ENCODE measurements around the gene SSBP3. TPM values are rescaled to one million over a fixed set of nuclear protein-coding genes. Genes with fewer than 3 reads are reported as not detected.
A peak's percentile ranks its signal among the peaks of the same experiment; 100 is the strongest.

The SSBP3 gene
- total and polyA plus RNA-seq, 9 of the 15 experiments (the other 6 are each of a cell fraction or from before 2014, with no cell fraction given), result 8.7 to 108 (median 33.8) TPM

DNA sequence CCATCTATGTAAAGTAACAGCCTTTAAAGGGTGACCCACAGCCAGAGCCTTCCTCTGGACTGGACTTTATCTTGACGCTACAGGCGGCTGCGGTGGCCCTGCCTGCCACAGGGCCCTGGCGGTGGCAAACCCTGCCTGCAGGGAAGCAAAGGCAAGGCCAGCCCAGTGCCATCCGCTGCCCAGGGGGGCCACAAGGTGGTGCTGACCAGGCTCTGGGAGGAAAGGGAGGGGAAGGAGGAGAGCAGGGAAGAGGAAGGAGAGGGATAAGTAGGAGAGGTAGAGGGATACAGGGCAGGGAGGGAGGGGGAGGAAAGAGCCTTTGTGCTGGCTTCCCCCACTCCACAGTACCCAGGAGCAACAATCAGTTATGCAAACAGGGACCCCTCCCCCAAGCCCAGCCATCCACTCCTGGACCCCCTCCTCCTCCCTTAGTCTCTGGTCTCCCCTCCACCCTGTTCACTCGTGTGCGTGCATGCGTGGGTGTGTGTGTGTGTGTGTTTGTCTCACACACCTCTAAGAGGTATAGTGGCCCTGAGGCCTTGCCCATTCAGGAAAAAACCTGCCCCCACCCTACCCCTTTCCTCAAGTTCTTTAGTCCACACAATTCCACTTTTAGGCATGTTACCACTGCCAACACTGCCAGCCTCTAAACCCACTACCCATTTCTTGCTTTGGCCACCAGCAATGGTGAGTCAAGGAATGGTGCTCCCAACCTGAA lies 30.3 kb downstream of the SSBP3 start (continued):
- TF ChIP-seq HNRNPL (IDR thresholded peaks at IDR 0.05; ENCODE audit: low read depth, low read length), result peak; percentile 93
- TF ChIP-seq, protein P1, sequence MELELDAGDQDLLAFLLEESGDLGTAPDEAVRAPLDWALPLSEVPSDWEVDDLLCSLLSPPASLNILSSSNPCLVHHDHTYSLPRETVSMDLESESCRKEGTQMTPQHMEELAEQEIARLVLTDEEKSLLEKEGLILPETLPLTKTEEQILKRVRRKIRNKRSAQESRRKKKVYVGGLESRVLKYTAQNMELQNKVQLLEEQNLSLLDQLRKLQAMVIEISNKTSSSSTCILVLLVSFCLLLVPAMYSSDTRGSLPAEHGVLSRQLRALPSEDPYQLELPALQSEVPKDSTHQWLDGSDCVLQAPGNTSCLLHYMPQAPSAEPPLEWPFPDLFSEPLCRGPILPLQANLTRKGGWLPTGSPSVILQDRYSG (tag; conservative IDR thresholded peaks at IDR 0.05; ENCODE audit: low read depth), result peak; percentile 58
- TF ChIP-seq, protein P2, sequence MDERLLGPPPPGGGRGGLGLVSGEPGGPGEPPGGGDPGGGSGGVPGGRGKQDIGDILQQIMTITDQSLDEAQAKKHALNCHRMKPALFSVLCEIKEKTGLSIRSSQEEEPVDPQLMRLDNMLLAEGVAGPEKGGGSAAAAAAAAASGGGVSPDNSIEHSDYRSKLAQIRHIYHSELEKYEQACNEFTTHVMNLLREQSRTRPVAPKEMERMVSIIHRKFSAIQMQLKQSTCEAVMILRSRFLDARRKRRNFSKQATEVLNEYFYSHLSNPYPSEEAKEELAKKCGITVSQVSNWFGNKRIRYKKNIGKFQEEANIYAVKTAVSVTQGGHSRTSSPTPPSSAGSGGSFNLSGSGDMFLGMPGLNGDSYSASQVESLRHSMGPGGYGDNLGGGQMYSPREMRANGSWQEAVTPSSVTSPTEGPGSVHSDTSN (CRISPR knock-in tag; IDR thresholded peaks at IDR 0.05; ENCODE audit: low read depth), result no peak
- TF ChIP-seq, protein P2 (tag; conservative IDR thresholded peaks at IDR 0.05; ENCODE audit: low read depth), result no peak
- no peak for TF ChIP-seq SAFB2 (IDR thresholded peaks at IDR 0.05; ENCODE audit: borderline replicate concordance, low read depth, low read length, severe bottlenecking)
- TF ChIP-seq RBM17 (IDR thresholded peaks at IDR 0.05; ENCODE audit: borderline replicate concordance, low read depth, low read length), result no peak
- no peak for TF ChIP-seq SUPT5H (IDR thresholded peaks at IDR 0.05)
- TF ChIP-seq, protein P3, sequence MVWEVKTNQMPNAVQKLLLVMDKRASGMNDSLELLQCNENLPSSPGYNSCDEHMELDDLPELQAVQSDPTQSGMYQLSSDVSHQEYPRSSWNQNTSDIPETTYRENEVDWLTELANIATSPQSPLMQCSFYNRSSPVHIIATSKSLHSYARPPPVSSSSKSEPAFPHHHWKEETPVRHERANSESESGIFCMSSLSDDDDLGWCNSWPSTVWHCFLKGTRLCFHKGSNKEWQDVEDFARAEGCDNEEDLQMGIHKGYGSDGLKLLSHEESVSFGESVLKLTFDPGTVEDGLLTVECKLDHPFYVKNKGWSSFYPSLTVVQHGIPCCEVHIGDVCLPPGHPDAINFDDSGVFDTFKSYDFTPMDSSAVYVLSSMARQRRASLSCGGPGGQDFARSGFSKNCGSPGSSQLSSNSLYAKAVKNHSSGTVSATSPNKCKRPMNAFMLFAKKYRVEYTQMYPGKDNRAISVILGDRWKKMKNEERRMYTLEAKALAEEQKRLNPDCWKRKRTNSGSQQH (CRISPR knock-in tag; IDR thresholded peaks at IDR 0.05), result peak; percentile 87; the same call in 1 of the 2 replicates
- TF ChIP-seq BCOR (IDR thresholded peaks at IDR 0.05), result peak; percentile 44; the same call in 1 of the 2 replicates
- TF ChIP-seq, protein P4, sequence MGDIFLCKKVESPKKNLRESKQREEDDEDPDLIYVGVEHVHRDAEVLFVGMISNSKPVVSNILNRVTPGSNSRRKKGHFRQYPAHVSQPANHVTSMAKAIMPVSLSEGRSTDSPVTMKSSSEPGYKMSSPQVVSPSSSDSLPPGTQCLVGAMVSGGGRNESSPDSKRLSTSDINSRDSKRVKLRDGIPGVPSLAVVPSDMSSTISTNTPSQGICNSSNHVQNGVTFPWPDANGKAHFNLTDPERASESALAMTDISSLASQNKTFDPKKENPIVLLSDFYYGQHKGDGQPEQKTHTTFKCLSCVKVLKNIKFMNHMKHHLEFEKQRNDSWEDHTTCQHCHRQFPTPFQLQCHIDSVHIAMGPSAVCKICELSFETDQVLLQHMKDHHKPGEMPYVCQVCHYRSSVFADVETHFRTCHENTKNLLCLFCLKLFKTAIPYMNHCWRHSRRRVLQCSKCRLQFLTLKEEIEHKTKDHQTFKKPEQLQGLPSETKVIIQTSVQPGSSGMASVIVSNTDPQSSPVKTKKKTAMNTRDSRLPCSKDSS (IDR thresholded peaks at IDR 0.05; ENCODE audit: low read depth, partially characterized antibody), result no peak
- TF ChIP-seq CBFA2T2 (conservative IDR thresholded peaks at IDR 0.05), result peak; percentile 30
- 0 out of 2 replicates have a peak, but pooled peaks have one; percentile 68 for TF ChIP-seq ZNF583 (CRISPR knock-in tag; IDR thresholded peaks at IDR 0.05)
- TF ChIP-seq, protein P5, sequence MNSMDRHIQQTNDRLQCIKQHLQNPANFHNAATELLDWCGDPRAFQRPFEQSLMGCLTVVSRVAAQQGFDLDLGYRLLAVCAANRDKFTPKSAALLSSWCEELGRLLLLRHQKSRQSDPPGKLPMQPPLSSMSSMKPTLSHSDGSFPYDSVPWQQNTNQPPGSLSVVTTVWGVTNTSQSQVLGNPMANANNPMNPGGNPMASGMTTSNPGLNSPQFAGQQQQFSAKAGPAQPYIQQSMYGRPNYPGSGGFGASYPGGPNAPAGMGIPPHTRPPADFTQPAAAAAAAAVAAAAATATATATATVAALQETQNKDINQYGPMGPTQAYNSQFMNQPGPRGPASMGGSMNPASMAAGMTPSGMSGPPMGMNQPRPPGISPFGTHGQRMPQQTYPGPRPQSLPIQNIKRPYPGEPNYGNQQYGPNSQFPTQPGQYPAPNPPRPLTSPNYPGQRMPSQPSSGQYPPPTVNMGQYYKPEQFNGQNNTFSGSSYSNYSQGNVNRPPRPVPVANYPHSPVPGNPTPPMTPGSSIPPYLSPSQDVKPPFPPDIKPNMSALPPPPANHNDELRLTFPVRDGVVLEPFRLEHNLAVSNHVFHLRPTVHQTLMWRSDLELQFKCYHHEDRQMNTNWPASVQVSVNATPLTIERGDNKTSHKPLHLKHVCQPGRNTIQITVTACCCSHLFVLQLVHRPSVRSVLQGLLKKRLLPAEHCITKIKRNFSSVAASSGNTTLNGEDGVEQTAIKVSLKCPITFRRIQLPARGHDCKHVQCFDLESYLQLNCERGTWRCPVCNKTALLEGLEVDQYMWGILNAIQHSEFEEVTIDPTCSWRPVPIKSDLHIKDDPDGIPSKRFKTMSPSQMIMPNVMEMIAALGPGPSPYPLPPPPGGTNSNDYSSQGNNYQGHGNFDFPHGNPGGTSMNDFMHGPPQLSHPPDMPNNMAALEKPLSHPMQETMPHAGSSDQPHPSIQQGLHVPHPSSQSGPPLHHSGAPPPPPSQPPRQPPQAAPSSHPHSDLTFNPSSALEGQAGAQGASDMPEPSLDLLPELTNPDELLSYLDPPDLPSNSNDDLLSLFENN (IDR thresholded peaks at IDR 0.05; ENCODE audit: low read depth in 2 of 2, low read length in 2 of 2), result 0 out of 4 replicates have a peak, but pooled peaks of 1 of the 2 experiments have one; percentile 23
- TF ChIP-seq, protein P6, sequence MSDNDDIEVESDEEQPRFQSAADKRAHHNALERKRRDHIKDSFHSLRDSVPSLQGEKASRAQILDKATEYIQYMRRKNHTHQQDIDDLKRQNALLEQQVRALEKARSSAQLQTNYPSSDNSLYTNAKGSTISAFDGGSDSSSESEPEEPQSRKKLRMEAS (CRISPR knock-in tag; IDR thresholded peaks at IDR 0.05), result peak; percentile 27
- TF ChIP-seq SREBF1 (IDR thresholded peaks at IDR 0.05; ENCODE audit: borderline replicate concordance, low read depth, low read length), result no peak
- TF ChIP-seq MTA3 (IDR thresholded peaks at IDR 0.05; ENCODE audit: borderline replicate concordance), result 0 out of 2 replicates have a peak, but pooled peaks have one; percentile 61
